Measurements from ENCODE around the gene LRP8. TPM values are rescaled to one million over a fixed set of nuclear protein-coding genes. Genes with fewer than 3 reads are reported as not detected.

LRP8 gene
- total RNA-seq (2016; rRNA removed; fragmentation: Illumina TruSeq; extraction: Trizol) (7.7 and 17.4 TPM in 2 replicates), polyA plus RNA-seq (2011; rRNA removed) (17.3 and 20.6 TPM in 2 replicates), polyA minus RNA-seq (2011; rRNA and poly(A)+ RNA removed; ENCODE audit: low replicate concordance) (30.5 and 280 TPM in 2 replicates), Bru-seq, nascent RNA (percentile 55 among the genes with signal in this experiment), BruChase-seq, experiment 1, labeled RNA remaining after a 6-hour chase (percentile 55 among the genes with signal in this experiment), BruChase-seq, experiment 2, labeled RNA remaining after a 2-hour chase (percentile 68 among the genes with signal in this experiment)
- total RNA-seq (2016; cell fraction: cytosol; rRNA removed; fragmentation: Illumina TruSeq; extraction: Trizol; ENCODE audit: low read depth), result 2.2 and 4.4 TPM in 2 replicates
- total RNA-seq (2016; cell fraction: insoluble cytoplasmic fraction; rRNA removed; fragmentation: Illumina TruSeq; extraction: Trizol), result 8.1 and 18.8 TPM in 2 replicates
- 7.6 and 8.8 TPM in 2 replicates for total RNA-seq (2016; cell fraction: membrane; rRNA removed; fragmentation: Illumina TruSeq; extraction: Trizol)
- 30.3 and 33.7 TPM in 2 replicates for total RNA-seq (2016; cell fraction: nucleus; rRNA removed; fragmentation: Illumina TruSeq; extraction: Trizol)
- 10.8 and 12.1 TPM in 2 replicates for polyA plus RNA-seq (2011; cell fraction: cytosol; rRNA removed)
- 64.4 and 71.0 TPM in 2 replicates for polyA plus RNA-seq (2011; cell fraction: nucleus; rRNA removed)
- 6.2 and 8.4 TPM in 2 replicates for polyA plus RNA-seq (2012)
- polyA plus RNA-seq (2016; cell fraction: cytosol; fragmentation: Illumina TruSeq; extraction: Trizol; ENCODE audit: low read depth), result 1.1 and 2.0 TPM in 2 replicates
- 7.4 and 8.7 TPM in 2 replicates for polyA plus RNA-seq (2016; cell fraction: insoluble cytoplasmic fraction; fragmentation: Illumina TruSeq; extraction: Trizol; ENCODE audit: low read depth)
- 3.9 and 4.9 TPM in 2 replicates for polyA plus RNA-seq (2016; cell fraction: membrane; fragmentation: Illumina TruSeq; extraction: Trizol; ENCODE audit: low read depth)
- 51.0 and 61.4 TPM in 2 replicates for polyA plus RNA-seq (2016; cell fraction: nucleus; fragmentation: Illumina TruSeq; extraction: Trizol; ENCODE audit: insufficient read depth, low read depth)
- 8.3 and 9.2 TPM in 2 replicates for polyA minus RNA-seq (2011; cell fraction: cytosol; rRNA and poly(A)+ RNA removed)
- 28.8 and 29.9 TPM in 2 replicates for polyA minus RNA-seq (2011; cell fraction: nucleus; rRNA and poly(A)+ RNA removed)
- long read RNA-seq, experiment 1, partial matches to known transcripts, result 2 of 4 reads
- long read RNA-seq, experiment 1, other reads (novel, unspliced or antisense), result 2 of 4 reads
- long read RNA-seq, experiment 2, partial matches to known transcripts, result 1 of 11 reads
- long read RNA-seq, experiment 2, other reads (novel, unspliced or antisense), result 10 of 11 reads

DNA sequence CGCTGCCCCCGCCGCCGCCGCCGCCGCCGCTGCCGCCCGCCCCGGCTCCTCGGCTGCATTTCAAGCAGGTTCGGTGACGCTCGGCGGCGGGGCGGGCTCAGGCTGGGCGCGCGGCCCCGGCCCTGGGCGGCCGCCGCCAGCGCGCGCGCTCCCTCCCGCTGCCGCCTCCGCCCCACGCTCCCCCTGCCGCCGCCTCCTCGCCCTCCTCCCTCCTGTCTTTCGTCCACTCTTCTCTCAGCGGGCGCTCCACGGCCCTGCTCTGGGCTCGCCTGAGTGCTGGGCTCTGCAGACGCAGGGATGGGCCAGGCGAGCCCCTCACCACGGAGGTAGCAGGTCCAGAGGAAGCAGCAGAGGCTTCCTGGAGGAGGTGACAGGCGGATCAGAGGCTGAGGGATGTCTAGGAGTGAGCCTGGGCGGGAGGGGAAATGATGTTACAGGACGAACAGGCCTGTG is at the start of gene LRP8:
Gene LRP8, minus strand, starts transcription at position 62 of the 453 bp plus-strand sequence. CDS start 158 bp downstream, outside the sequence.
- POLR2A ChIA-PET, result no interaction called here
- Histone ChIP-seq H3K27ac (ENCODE audit: extremely low read length, insufficient read depth, low read length) (peak within 1 kb of the TSS; percentile 91), H4K20me1 (ENCODE audit: insufficient read depth, low read length) (no peaks in the 10 kb centered on the region), H3K9ac (ENCODE audit: insufficient read depth, low read depth, low read length) (peak within 1 kb of the TSS; percentile 82), H3K27me3 (ENCODE audit: control insufficient read depth in 1 of 2, insufficient read depth in 2 of 2, low read length in 2 of 2) (peaks cover 0 to 31% of the 10 kb centered on the region in 2 experiments; a peak in 4 of 5 replicates), H3K4me2 (ENCODE audit: low read depth, low read length) (peak within 1 kb of the TSS; percentile 90), H3K9me3 (ENCODE audit: low read length) (no peaks in the 10 kb centered on the region), H2AFZ (ENCODE audit: low read length) (no peak within 1 kb of the TSS), H3K4me1 (ENCODE audit: insufficient read depth, low read length) (peaks cover 25% of the 10 kb centered on the region), H3K4me3 (replicated peaks in 1 of 3; ENCODE audit: insufficient read depth in 1 of 3, low read depth in 2 of 3, low read length in 3 of 3) (peak within 1 kb of the TSS; percentile 76 to 88 (median 84)), H3K36me3 (replicated peaks in 1 of 2; ENCODE audit: control insufficient read depth in 1 of 2, insufficient read depth in 2 of 2, low read length in 2 of 2) (peaks cover 2 to 17% of the 10 kb centered on the region in 2 experiments; a peak in 3 of 5 replicates), H3K79me2 (ENCODE audit: insufficient read depth, low read length) (peaks cover 21% of the 10 kb centered on the region)
- FAIRE-seq, result no peak
- CTCF ChIA-PET (ENCODE audit: low intra/inter-chr PET ratio, low total read pairs), result no interaction called here
- in situ Hi-C loops (cut with HindIII; ENCODE audit: extremely low pct_ligation_motif_present, low pct_unique_long_range_greater_than_20kb) (no loop called here), intact Hi-C loops (cut with micrococcal nuclease; ENCODE audit: unreplicated experiment) (no loop called here)
- BruUV-seq (replicated peaks), result no TSS peak
- DNase-seq (ENCODE audit: low spot score), result peak; percentile 25
- ATAC-seq, result peak; percentile 29
- WGBS (ENCODE audit: low lambda C conversion rate), result under 1% methylated on average over 24 of the region's 47 CpGs
- TF ChIP-seq FOXP1 (IDR thresholded peaks at IDR 0.05), result no peak
- TF ChIP-seq FOXP1 (CRISPR knock-in tag; IDR thresholded peaks at IDR 0.05), result no peak
- TF ChIP-seq, protein P1, sequence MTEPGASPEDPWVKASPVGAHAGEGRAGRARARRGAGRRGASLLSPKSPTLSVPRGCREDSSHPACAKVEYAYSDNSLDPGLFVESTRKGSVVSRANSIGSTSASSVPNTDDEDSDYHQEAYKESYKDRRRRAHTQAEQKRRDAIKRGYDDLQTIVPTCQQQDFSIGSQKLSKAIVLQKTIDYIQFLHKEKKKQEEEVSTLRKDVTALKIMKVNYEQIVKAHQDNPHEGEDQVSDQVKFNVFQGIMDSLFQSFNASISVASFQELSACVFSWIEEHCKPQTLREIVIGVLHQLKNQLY (CRISPR knock-in tag; IDR thresholded peaks at IDR 0.05), result no peak
- no peak for TF ChIP-seq PHB2 (IDR thresholded peaks at IDR 0.05; ENCODE audit: partially characterized antibody)
- TF ChIP-seq ZFP36 (IDR thresholded peaks at IDR 0.05; ENCODE audit: borderline replicate concordance, low read depth, low read length, partially characterized antibody), result peak; percentile 72
- peak; percentile 12; the same call in 1 of the 2 replicates for TF ChIP-seq ZFX (CRISPR knock-in tag; IDR thresholded peaks at IDR 0.05; ENCODE audit: low read depth)
- no peak for TF ChIP-seq HNF4A (CRISPR knock-in tag; IDR thresholded peaks at IDR 0.05)
- TF ChIP-seq, protein P2, sequence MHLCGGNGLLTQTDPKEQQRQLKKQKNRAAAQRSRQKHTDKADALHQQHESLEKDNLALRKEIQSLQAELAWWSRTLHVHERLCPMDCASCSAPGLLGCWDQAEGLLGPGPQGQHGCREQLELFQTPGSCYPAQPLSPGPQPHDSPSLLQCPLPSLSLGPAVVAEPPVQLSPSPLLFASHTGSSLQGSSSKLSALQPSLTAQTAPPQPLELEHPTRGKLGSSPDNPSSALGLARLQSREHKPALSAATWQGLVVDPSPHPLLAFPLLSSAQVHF (CRISPR knock-in tag; IDR thresholded peaks at IDR 0.05), result no peak
- TF ChIP-seq, protein P3, sequence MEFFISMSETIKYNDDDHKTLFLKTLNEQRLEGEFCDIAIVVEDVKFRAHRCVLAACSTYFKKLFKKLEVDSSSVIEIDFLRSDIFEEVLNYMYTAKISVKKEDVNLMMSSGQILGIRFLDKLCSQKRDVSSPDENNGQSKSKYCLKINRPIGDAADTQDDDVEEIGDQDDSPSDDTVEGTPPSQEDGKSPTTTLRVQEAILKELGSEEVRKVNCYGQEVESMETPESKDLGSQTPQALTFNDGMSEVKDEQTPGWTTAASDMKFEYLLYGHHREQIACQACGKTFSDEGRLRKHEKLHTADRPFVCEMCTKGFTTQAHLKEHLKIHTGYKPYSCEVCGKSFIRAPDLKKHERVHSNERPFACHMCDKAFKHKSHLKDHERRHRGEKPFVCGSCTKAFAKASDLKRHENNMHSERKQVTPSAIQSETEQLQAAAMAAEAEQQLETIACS (CRISPR knock-in tag; IDR thresholded peaks at IDR 0.05), result peak; percentile 74
- TF ChIP-seq ZNF674 (CRISPR knock-in tag; IDR thresholded peaks at IDR 0.05; ENCODE audit: low read depth), result no peak
- TF ChIP-seq ZNF263 (CRISPR knock-in tag; IDR thresholded peaks at IDR 0.05), result peak; percentile 75
- no peak for TF ChIP-seq ZNF12 (CRISPR knock-in tag; IDR thresholded peaks at IDR 0.05)
- TF ChIP-seq SOX6 (IDR thresholded peaks at IDR 0.05), result no peak
- no peak for TF ChIP-seq SOX6 (CRISPR knock-in tag; IDR thresholded peaks at IDR 0.05)
- TF ChIP-seq ZNF672 (CRISPR knock-in tag; IDR thresholded peaks at IDR 0.05), result 0 out of 2 replicates have a peak, but pooled peaks have one; percentile 71
- TF ChIP-seq ZSCAN25 (CRISPR knock-in tag; IDR thresholded peaks at IDR 0.05), result peak; percentile 92
- 0 out of 2 replicates have a peak, but pooled peaks have one; percentile 11 for TF ChIP-seq ZNF788 (CRISPR knock-in tag; IDR thresholded peaks at IDR 0.05; ENCODE audit: borderline replicate concordance)
- no peak for TF ChIP-seq SOX5 (CRISPR knock-in tag; IDR thresholded peaks at IDR 0.05; ENCODE audit: borderline replicate concordance)
- TF ChIP-seq SAP130 (CRISPR knock-in tag; IDR thresholded peaks at IDR 0.05; ENCODE audit: low read depth), result 0 out of 2 replicates have a peak, but pooled peaks have one; percentile 23
- TF ChIP-seq MBD4 (IDR thresholded peaks at IDR 0.05; ENCODE audit: borderline replicate concordance, low read length), result no peak
